CD14-positive monocyte (primary cell): Measurements from ENCODE around the gene DAPK1. TPM values are rescaled to one million over a fixed set of nuclear protein-coding genes. Genes with fewer than 3 reads are reported as not detected.

Experiments
- DNase-seq, 3 donors: peaks; one replicate each; pipeline ENCODE4 v3.0.0-alpha.2; 2011 to 2022
- H2AFZ ChIP-seq: 2 replicates; pipeline ENCODE4 v1.6.0; 2012; ENCODE audit warnings: mild to moderate bottlenecking, low read depth, low read length, inconsistent platforms; ENCODE audit not compliant: insufficient read depth, poor library complexity, severe bottlenecking
- H3K27ac ChIP-seq, 2 donors: 1 replicate in 1 of 2; 2 replicates in 1 of 2; pipeline ENCODE4 v1.5.1; 2012 to 2013; ENCODE audit warnings: low read length in 2 of 2, control low read depth in 1 of 2, inconsistent platforms in 1 of 2, low read depth in 1 of 2, mild to moderate bottlenecking in 1 of 2
- H3K27me3 ChIP-seq, 2 donors: one replicate each; pipeline versions ENCODE4 v1.6.0 to v1.6.1; 2011 to 2013; ENCODE audit warnings: low read length in 2 of 2; ENCODE audit not compliant: control insufficient read depth in 2 of 2, insufficient read depth in 2 of 2
- H3K36me3 ChIP-seq, 2 donors: replicated peaks in 1 of 2; 1 replicate in 1 of 2; 2 replicates in 1 of 2; pipeline versions ENCODE4 v1.5.1 to v1.6.1; 2012 to 2013; ENCODE audit warnings: low read length in 2 of 2, control low read depth in 1 of 2, inconsistent platforms in 1 of 2, mild to moderate bottlenecking in 1 of 2; ENCODE audit not compliant: insufficient read depth in 2 of 2, control insufficient read depth in 1 of 2
- H3K4me1 ChIP-seq, 2 donors: 1 replicate in 1 of 2; 2 replicates in 1 of 2; pipeline versions ENCODE4 v1.5.1 to v1.6.1; 2012 to 2013; ENCODE audit warnings: low read length in 2 of 2, control low read depth in 1 of 2, inconsistent platforms in 1 of 2, mild to moderate bottlenecking in 1 of 2, moderate library complexity in 1 of 2; ENCODE audit not compliant: insufficient read depth in 2 of 2, control insufficient read depth in 1 of 2
- H3K4me2 ChIP-seq: replicated peaks from 2 replicates; pipeline ENCODE3; 2012; ENCODE audit warnings: low read length, moderate library complexity, mild to moderate bottlenecking; ENCODE audit not compliant: poor library complexity, severe bottlenecking; ENCODE audit errors: extremely low read depth
- H3K4me3 ChIP-seq, 3 experiments: fragments of 200-600 bp in 1 of 3; sonication (generic) in 1 of 3; replicated peaks in 1 of 3; 1 replicate in 2 of 3; 2 replicates in 1 of 3; pipeline ENCODE4 v1.5.1; 2011 to 2013; ENCODE audit warnings: low read length in 3 of 3, mild to moderate bottlenecking in 3 of 3, control low read depth in 2 of 3, low read depth in 2 of 3, inconsistent platforms in 1 of 3, moderate library complexity in 1 of 3
- H3K79me2 ChIP-seq: 2 replicates; pipeline ENCODE4 v1.6.0; 2012; ENCODE audit warnings: mild to moderate bottlenecking, control low read depth, inconsistent platforms, low read length, moderate library complexity; ENCODE audit not compliant: insufficient read depth
- H3K9ac ChIP-seq: 2 replicates; pipeline ENCODE4 v1.6.0; 2017; ENCODE audit warnings: low read length, mild to moderate bottlenecking; ENCODE audit not compliant: insufficient read depth, poor library complexity, severe bottlenecking
- H3K9me3 ChIP-seq, 2 donors: replicated peaks in 1 of 2; 1 replicate in 1 of 2; 2 replicates in 1 of 2; pipeline versions ENCODE4 v1.5.1 to v1.6.1; 2012 to 2013; ENCODE audit warnings: low read length in 2 of 2, control low read depth in 1 of 2; ENCODE audit not compliant: control insufficient read depth in 1 of 2, insufficient read depth in 1 of 2
- H4K20me1 ChIP-seq: 2 replicates; pipeline ENCODE4 v1.6.0; 2012; ENCODE audit warnings: mild to moderate bottlenecking, low read length, control low read depth, moderate library complexity; ENCODE audit not compliant: insufficient read depth
- H3K27ac Mint-ChIP-seq, 7 donors: one replicate each; pipeline ENCODE4 v1.8.0; 2020; ENCODE audit warnings: mild to moderate bottlenecking in 7 of 7, mixed read lengths in 7 of 7, moderate library complexity in 6 of 7, inconsistent platforms in 2 of 7
- H3K27me3 Mint-ChIP-seq, 3 donors: one replicate each; pipeline ENCODE4 v1.8.0; 2021 to 2022; ENCODE audit warnings: low read depth in 3 of 3, mild to moderate bottlenecking in 3 of 3, mixed read lengths in 3 of 3, moderate library complexity in 3 of 3, inconsistent platforms in 1 of 3
- H3K36me3 Mint-ChIP-seq, 2 donors: one replicate each; pipeline ENCODE4 v1.8.0; 2020; ENCODE audit warnings: mixed read lengths in 2 of 2, inconsistent platforms in 1 of 2, mild to moderate bottlenecking in 1 of 2
- H3K4me1 Mint-ChIP-seq: one replicate; pipeline ENCODE4 v1.8.0; 2020; ENCODE audit warnings: mild to moderate bottlenecking, mixed read lengths
- H3K4me3 Mint-ChIP-seq, 2 donors: one replicate each; pipeline ENCODE4 v1.8.0; 2020; ENCODE audit warnings: mild to moderate bottlenecking in 2 of 2, mixed read lengths in 2 of 2, moderate library complexity in 1 of 2
- H3K9me3 Mint-ChIP-seq, 7 donors: one replicate each; pipeline ENCODE4 v1.8.0; 2020 to 2022; ENCODE audit warnings: mixed read lengths in 7 of 7, mild to moderate bottlenecking in 6 of 7, moderate library complexity in 6 of 7, inconsistent platforms in 2 of 7
- CTCF ChIP-seq: fragments of 200-600 bp; IDR thresholded peaks from one replicate; pipeline ENCODE4 v1.8.0; 2022; ENCODE audit warnings: antibody characterized with exemption, mild to moderate bottlenecking
- WGBS: methylation state at CpG from one replicate; pipeline ENCODE4 v1.1.5; 2013; ENCODE audit warnings: missing lambda C conversion rate; ENCODE audit not compliant: insufficient coverage; 5-methylcytosine and 5-hydroxymethylcytosine counted together
- intact Hi-C, 2 donors: fragments of 100-400 bp; cut with micrococcal nuclease; formaldehyde crosslinking; loops; one replicate each; pipeline versions ENCODE4 v1.15.0 to v1.15.1; 2023
- polyA plus RNA-seq, 3 donors: library from polyadenylated mRNA; depleted of rRNA in 1 of 3; unstranded in 2 of 3; stranded (reverse) in 1 of 3; fragments of 300-500 nt in 2 of 3; fragments of >200 nt in 1 of 3; fragmentation: Illumina TruSeq in 2 of 3; gene quantifications; 1 replicate in 2 of 3; 2 replicates in 1 of 3; pipeline ENCODE4 v1.2.3, GENCODE V29; 2012 to 2021

DAPK1 gene
- polyA plus RNA-seq, 3 donors: 24.1 to 102 (median 44.4) TPM

- no peak for TF ChIP-seq CTCF
- peaks cover 0 to 3% (median 1%) of the 10 kb centered on the region in 3 donors for H3K27me3 Mint-ChIP-seq
- 80% methylated on average over 1 of the region's 2 CpGs for WGBS
- no peak overlapping the region for H3K4me3 Mint-ChIP-seq
- H3K4me3 ChIP-seq: no peak overlapping the region
- no peaks in the 10 kb centered on the region for H3K9me3 ChIP-seq
- peaks cover 36% of the 10 kb centered on the region for H4K20me1 ChIP-seq
- peaks cover 32 to 46% of the 10 kb centered on the region in 2 donors for H3K4me1 ChIP-seq
- no peaks in the 10 kb centered on the region for H3K27me3 ChIP-seq
- peaks cover 8 to 54% of the 10 kb centered on the region in 2 donors for H3K36me3 ChIP-seq
- H3K4me2 ChIP-seq: no peak overlapping the region
- H3K4me1 Mint-ChIP-seq: peaks cover 49% of the 10 kb centered on the region
- no peak overlapping the region for H3K9ac ChIP-seq
- peaks cover 57 to 64% of the 10 kb centered on the region in 2 donors for H3K36me3 Mint-ChIP-seq
- intact Hi-C loops: loop anchor here in 1 of 2 donors (10.0 kb wide), 1 partner anchor 97 kb away; no protein-coding TSS in a partner anchor
- peak overlapping the region in 2 of 7 donors; percentile 13 to 68 for H3K27ac Mint-ChIP-seq
- no peak overlapping the region for H2AFZ ChIP-seq
- H3K79me2 ChIP-seq: peaks cover 7% of the 10 kb centered on the region
- DNase-seq: no peak
- no peak overlapping the region for H3K27ac ChIP-seq
- H3K9me3 Mint-ChIP-seq: peaks cover 0 to under 1% (median 0%) of the 10 kb centered on the region in 7 donors
Measured at GRCh38 chr9:87618226-87618625, 120.6 kb downstream of the DAPK1 start.

GRCh38 chr9:87618931-87619330 is 121.3 kb downstream of the DAPK1 start:
- H3K79me2 ChIP-seq: peaks cover 7% of the 10 kb centered on the region
- H3K4me1 ChIP-seq: peaks cover 25 to 39% of the 10 kb centered on the region in 2 donors
- Mint-ChIP-seq H3K4me1 (peaks cover 42% of the 10 kb centered on the region), H3K36me3 (peaks cover 65 to 72% of the 10 kb centered on the region in 2 donors), H3K4me3 (no peak overlapping the region), H3K27ac (peak overlapping the region in 2 of 7 donors; percentile 55 to 64), H3K27me3 (peaks cover 0 to 4% (median 1%) of the 10 kb centered on the region in 3 donors), H3K9me3 (peaks cover 0 to 6% (median 2%) of the 10 kb centered on the region in 7 donors)
- H3K9me3 ChIP-seq: no peaks in the 10 kb centered on the region
- no peak overlapping the region for H3K4me3 ChIP-seq
- TF ChIP-seq CTCF: no peak
- H3K36me3 ChIP-seq: peaks cover 8 to 61% of the 10 kb centered on the region in 2 donors
- no peak overlapping the region for H3K27ac ChIP-seq
- intact Hi-C loops: loop anchor here in 1 of 2 donors (10.0 kb wide), 1 partner anchor 96 kb away; no protein-coding TSS in a partner anchor
- DNase-seq: no peak
- no peak overlapping the region for H2AFZ ChIP-seq
- WGBS: no CpG with 5 or more reads among the region's 3 CpGs
- H4K20me1 ChIP-seq: peaks cover 37% of the 10 kb centered on the region
- H3K4me2 ChIP-seq: no peak overlapping the region
- no peaks in the 10 kb centered on the region for H3K27me3 ChIP-seq
- no peak overlapping the region for H3K9ac ChIP-seq
